Left ventricle myocardium inferior (tissue), 1 donor: ENCODE results near the gene DLEC1. TPM values are rescaled to one million over a fixed set of nuclear protein-coding genes. Genes with fewer than 3 reads are reported as not detected.
A peak's percentile ranks its signal among the peaks of the same experiment; 100 is the strongest.

Experiments
- DNase-seq: peaks from one replicate; pipeline ENCODE4 v3.0.0-alpha.2; 2020
- H3K27ac ChIP-seq: fragments of 200-600 bp; replicated peaks from 2 replicates; pipeline ENCODE4 v1.8.0; 2021
- H3K27me3 ChIP-seq: fragments of 200-600 bp; 2 replicates; pipeline ENCODE4 v1.8.0; 2021; ENCODE audit warnings: low read depth
- H3K36me3 ChIP-seq: fragments of 200-600 bp; 2 replicates; pipeline ENCODE4 v1.8.0; 2021
- H3K4me1 ChIP-seq: fragments of 200-600 bp; 2 replicates; pipeline ENCODE4 v1.8.0; 2021
- H3K4me3 ChIP-seq: fragments of 200-600 bp; 2 replicates; pipeline ENCODE4 v1.8.0; 2021; ENCODE audit warnings: mild to moderate bottlenecking, moderate library complexity
- H3K9me3 ChIP-seq: fragments of 200-600 bp; replicated peaks from 2 replicates; pipeline ENCODE4 v1.8.0; 2021
- CTCF ChIP-seq: fragments of 200-600 bp; IDR thresholded peaks from 2 replicates; pipeline ENCODE4 v1.8.0; 2021; ENCODE audit warnings: antibody characterized with exemption, mild to moderate bottlenecking, borderline replicate concordance
- intact Hi-C: fragments of 100-400 bp; cut with micrococcal nuclease; formaldehyde crosslinking; loops from one replicate; pipeline ENCODE4 v1.11.0; 2022
- total RNA-seq: library from RNA; stranded (reverse); fragmentation: NEBNext Ultra II Directional; extraction: Animal tissue kit (Norgen Biotek cat#: 25700); gene quantifications from one replicate; pipeline ENCODE4 v1.2.1, GENCODE V29; 2021
- donor health status: DM: no; HTN: yes; CAD: no; lungs with severe emphysema.

Gene DLEC1
- total RNA-seq, 1 donor from 2014 or later = 0.08 TPM

DNA sequence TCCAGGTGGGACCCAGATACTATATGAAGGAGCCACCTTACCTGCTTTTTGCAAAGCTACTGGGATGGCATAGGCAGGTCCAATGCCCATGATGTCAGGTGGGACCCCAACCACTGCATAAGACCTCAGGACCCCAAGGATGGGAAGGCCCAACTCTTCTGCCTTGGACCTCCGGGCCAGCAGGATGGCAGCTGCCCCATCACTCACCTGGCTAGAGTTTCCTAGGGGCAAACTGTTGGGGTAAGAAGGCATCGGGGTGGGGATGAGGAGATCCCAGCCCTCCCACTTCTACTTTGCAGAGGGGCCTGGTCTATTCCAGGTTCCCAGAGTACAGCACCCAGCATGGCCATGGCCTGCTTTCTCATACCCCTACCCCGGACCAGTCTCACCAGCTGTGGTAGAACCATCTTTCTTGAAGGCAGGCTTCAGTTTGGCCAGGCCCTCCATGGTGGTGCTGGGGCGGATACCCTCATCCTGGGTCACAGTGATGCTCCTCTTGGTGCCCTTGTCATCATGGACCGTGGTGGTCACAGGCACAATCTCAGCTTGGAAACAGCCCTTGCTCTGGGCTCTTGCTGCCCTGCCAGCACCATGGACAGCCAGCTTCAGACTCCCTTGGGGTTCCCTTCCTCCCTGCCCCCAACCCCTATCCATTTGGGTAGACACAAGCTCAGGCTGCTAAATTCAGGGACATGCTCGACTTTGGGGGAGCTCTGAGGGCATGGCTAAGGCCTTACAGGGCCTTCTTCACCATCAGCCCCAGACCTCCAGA, 87.3 kb downstream of the DLEC1 start:
- no peak overlapping the region for H3K4me3 ChIP-seq
- no peaks in the 10 kb centered on the region for H3K9me3 ChIP-seq
- H3K27ac ChIP-seq = no peak overlapping the region
- peaks cover 43% of the 10 kb centered on the region for H3K4me1 ChIP-seq
- no peak for TF ChIP-seq CTCF
- H3K36me3 ChIP-seq = peaks cover 100% of the 10 kb centered on the region
- DNase-seq = no peak
- intact Hi-C loops = no loop called here
- H3K27me3 ChIP-seq = no peaks in the 10 kb centered on the region

DNA sequence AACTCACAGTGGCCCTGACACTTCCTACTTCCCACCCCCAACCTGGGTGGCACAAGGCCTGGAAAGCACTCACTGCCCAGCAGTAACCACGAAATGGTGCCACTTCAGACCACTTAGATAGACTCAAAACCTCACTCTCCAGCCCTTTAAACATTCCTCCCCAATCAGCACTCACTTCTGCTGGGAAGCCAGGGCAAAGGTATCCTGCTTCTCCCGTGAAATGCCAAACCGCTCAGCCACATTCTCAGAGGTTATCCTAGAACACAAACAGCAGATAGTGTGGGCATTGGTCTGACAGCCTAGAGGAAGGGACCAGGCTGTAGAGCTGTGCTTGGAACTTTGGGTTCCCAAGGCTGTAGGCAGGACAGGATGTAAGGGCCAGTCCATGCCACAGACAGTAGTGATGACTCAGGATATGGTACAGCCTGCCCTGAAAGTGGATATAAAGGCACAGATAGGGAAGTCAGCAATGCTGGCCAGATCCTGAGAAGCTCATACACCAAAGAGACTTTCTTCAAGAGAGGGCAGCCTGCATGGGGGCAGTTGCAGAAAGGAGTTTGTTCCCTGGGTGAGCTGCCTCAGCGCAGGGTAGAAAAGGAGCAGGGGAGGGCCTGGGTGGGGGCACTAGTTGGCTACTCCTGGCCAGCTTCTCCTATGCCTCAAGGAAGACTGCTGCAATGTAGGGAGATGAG, 88.7 kb downstream of the DLEC1 start:
- no peak overlapping the region for H3K4me3 ChIP-seq
- H3K4me1 ChIP-seq = peaks cover 58% of the 10 kb centered on the region
- H3K9me3 ChIP-seq = no peaks in the 10 kb centered on the region
- intact Hi-C loops = no loop called here
- no peaks in the 10 kb centered on the region for H3K27me3 ChIP-seq
- TF ChIP-seq CTCF = no peak
- peak overlapping the region; percentile 68 for H3K27ac ChIP-seq
- DNase-seq = no peak
- peaks cover 100% of the 10 kb centered on the region for H3K36me3 ChIP-seq

GRCh38 chr3:38128303-38128655, 89.3 kb downstream of the DLEC1 start:
- no peak for TF ChIP-seq CTCF
- no peaks in the 10 kb centered on the region for H3K9me3 ChIP-seq
- peak overlapping the region; percentile 68 for H3K27ac ChIP-seq
- no peak for DNase-seq
- intact Hi-C loops = no loop called here
- H3K36me3 ChIP-seq = peaks cover 100% of the 10 kb centered on the region
- no peaks in the 10 kb centered on the region for H3K27me3 ChIP-seq
- no peak overlapping the region for H3K4me3 ChIP-seq
- H3K4me1 ChIP-seq = peaks cover 63% of the 10 kb centered on the region

- no peak overlapping the region for H3K4me3 ChIP-seq
- DNase-seq = no peak
- H3K4me1 ChIP-seq = peaks cover 71% of the 10 kb centered on the region
- intact Hi-C loops = no loop called here
- no peak for TF ChIP-seq CTCF
- H3K27me3 ChIP-seq = no peaks in the 10 kb centered on the region
- peak overlapping the region; percentile 68 for H3K27ac ChIP-seq
- H3K9me3 ChIP-seq = no peaks in the 10 kb centered on the region
- peaks cover 99% of the 10 kb centered on the region for H3K36me3 ChIP-seq
These were observed 90.0 kb downstream of the DLEC1 start for GRCh38 chr3:38129058-38129457.

DNA sequence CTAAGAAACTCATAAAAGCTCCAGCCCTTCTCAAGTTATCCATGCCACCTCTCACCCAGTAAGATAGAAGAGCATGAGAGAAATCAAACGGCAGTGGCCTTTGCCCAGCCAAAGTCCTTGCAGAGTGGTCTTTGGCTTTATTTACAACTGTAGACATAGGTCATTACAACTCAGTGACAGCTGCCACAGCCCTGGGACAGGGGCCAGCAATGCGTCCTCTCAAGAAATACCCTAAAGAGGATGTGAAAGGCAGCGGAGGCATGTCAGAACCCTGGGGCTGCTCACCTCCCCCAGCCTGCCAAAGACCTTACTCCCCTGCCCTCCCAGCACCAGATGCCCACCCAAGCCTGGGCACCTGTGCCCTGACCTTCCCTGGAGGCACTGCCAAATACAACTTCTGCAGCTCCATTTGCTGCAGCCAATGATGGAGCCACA, 91.6 kb downstream of the DLEC1 start:
- TF ChIP-seq CTCF = no peak
- intact Hi-C loops = no loop called here
- no peak for DNase-seq
- Histone ChIP-seq H3K27ac (peak overlapping the region; percentile 68), H3K27me3 (no peaks in the 10 kb centered on the region), H3K4me3 (no peak overlapping the region), H3K9me3 (no peaks in the 10 kb centered on the region), H3K4me1 (peaks cover 87% of the 10 kb centered on the region), H3K36me3 (peaks cover 98% of the 10 kb centered on the region)
